ENCODE data around the gene SUGP2.

SUGP2 gene

GRCh38 chr19:19050104-19050503 is 16.8 kb upstream of the SUGP2 start:
- no peak overlapping the region for H3K27ac ChIP-seq (ENCODE audit: low read depth, low read length)

GRCh38 chr19:19049406-19049805 is 16.1 kb upstream of the SUGP2 start:
- Histone ChIP-seq H3K27ac (ENCODE audit: low read depth, low read length) (no peak overlapping the region), H2AFZ (ENCODE audit: low read length, unreplicated experiment) (no peak overlapping the region), H3K79me2 (ENCODE audit: control insufficient read depth, insufficient read depth, low read length, unreplicated experiment) (no peaks in the 10 kb centered on the region), H3K36me3 (ENCODE audit: insufficient read depth, low read length) (no peaks in the 10 kb centered on the region), H3K4me3 (ENCODE audit: low read depth, low read length) (no peak overlapping the region), H3K4me1 (ENCODE audit: control insufficient read depth, insufficient read depth, low read length, unreplicated experiment) (no peaks in the 10 kb centered on the region), H3K27me3 (ENCODE audit: insufficient read depth, low read length) (no peaks in the 10 kb centered on the region)

More at GRCh38 chr19:19050104-19050503, 16.8 kb upstream of the SUGP2 start:
- Histone ChIP-seq H3K4me3 (ENCODE audit: low read depth, low read length) (no peak overlapping the region), H3K36me3 (ENCODE audit: insufficient read depth, low read length) (no peaks in the 10 kb centered on the region), H3K79me2 (ENCODE audit: control insufficient read depth, insufficient read depth, low read length, unreplicated experiment) (no peaks in the 10 kb centered on the region), H3K27me3 (ENCODE audit: insufficient read depth, low read length) (no peaks in the 10 kb centered on the region), H2AFZ (ENCODE audit: low read length, unreplicated experiment) (no peak overlapping the region), H3K4me1 (ENCODE audit: control insufficient read depth, insufficient read depth, low read length, unreplicated experiment) (no peaks in the 10 kb centered on the region)

- H3K36me3 ChIP-seq (ENCODE audit: insufficient read depth, low read length) = no peaks in the 10 kb centered on the region
- no peak overlapping the region for H3K27ac ChIP-seq (ENCODE audit: low read depth, low read length)
- no peak overlapping the region for H2AFZ ChIP-seq (ENCODE audit: low read length, unreplicated experiment)
- H3K4me1 ChIP-seq (ENCODE audit: control insufficient read depth, insufficient read depth, low read length, unreplicated experiment) = no peaks in the 10 kb centered on the region
- H3K27me3 ChIP-seq (ENCODE audit: insufficient read depth, low read length) = no peaks in the 10 kb centered on the region
- H3K79me2 ChIP-seq (ENCODE audit: control insufficient read depth, insufficient read depth, low read length, unreplicated experiment) = peaks cover 9% of the 10 kb centered on the region
- H3K4me3 ChIP-seq (ENCODE audit: low read depth, low read length) = no peak overlapping the region
Observed at GRCh38 chr19:19043881-19044280, 10.6 kb upstream of the SUGP2 start.

- Histone ChIP-seq H3K4me1 (ENCODE audit: control insufficient read depth, insufficient read depth, low read length, unreplicated experiment) (no peaks in the 10 kb centered on the region), H2AFZ (ENCODE audit: low read length, unreplicated experiment) (no peak overlapping the region), H3K79me2 (ENCODE audit: control insufficient read depth, insufficient read depth, low read length, unreplicated experiment) (peaks cover 9% of the 10 kb centered on the region), H3K36me3 (ENCODE audit: insufficient read depth, low read length) (no peaks in the 10 kb centered on the region), H3K27ac (ENCODE audit: low read depth, low read length) (no peak overlapping the region), H3K27me3 (ENCODE audit: insufficient read depth, low read length) (no peaks in the 10 kb centered on the region), H3K4me3 (ENCODE audit: low read depth, low read length) (no peak overlapping the region)
Observed at GRCh38 chr19:19043481-19043880, 10.2 kb upstream of the SUGP2 start.

- Histone ChIP-seq H3K4me1 (ENCODE audit: control insufficient read depth, insufficient read depth, low read length, unreplicated experiment) (no peaks in the 10 kb centered on the region), H3K36me3 (ENCODE audit: insufficient read depth, low read length) (no peaks in the 10 kb centered on the region)
Observed at GRCh38 chr19:19042732-19043280, 9.5 kb upstream of the SUGP2 start.

GRCh38 chr19:19040417-19040816 is 7.1 kb upstream of the SUGP2 start:
- Histone ChIP-seq H3K79me2 (ENCODE audit: control insufficient read depth, insufficient read depth, low read length, unreplicated experiment) (peaks cover 14% of the 10 kb centered on the region), H3K4me3 (ENCODE audit: low read depth, low read length) (no peak overlapping the region), H3K36me3 (ENCODE audit: insufficient read depth, low read length) (no peaks in the 10 kb centered on the region), H3K4me1 (ENCODE audit: control insufficient read depth, insufficient read depth, low read length, unreplicated experiment) (no peaks in the 10 kb centered on the region), H2AFZ (ENCODE audit: low read length, unreplicated experiment) (no peak overlapping the region), H3K27ac (ENCODE audit: low read depth, low read length) (no peak overlapping the region), H3K27me3 (ENCODE audit: insufficient read depth, low read length) (no peaks in the 10 kb centered on the region)

More at GRCh38 chr19:19042732-19043280, 9.5 kb upstream of the SUGP2 start:
- no peak overlapping the region for H3K27ac ChIP-seq (ENCODE audit: low read depth, low read length)
- H2AFZ ChIP-seq (ENCODE audit: low read length, unreplicated experiment) = no peak overlapping the region
- H3K79me2 ChIP-seq (ENCODE audit: control insufficient read depth, insufficient read depth, low read length, unreplicated experiment) = peaks cover 9% of the 10 kb centered on the region
- H3K4me3 ChIP-seq (ENCODE audit: low read depth, low read length) = no peak overlapping the region
- no peaks in the 10 kb centered on the region for H3K27me3 ChIP-seq (ENCODE audit: insufficient read depth, low read length)

GRCh38 chr19:19039901-19040300 is 6.6 kb upstream of the SUGP2 start:
- H3K27ac ChIP-seq (ENCODE audit: low read depth, low read length) = no peak overlapping the region
- H3K36me3 ChIP-seq (ENCODE audit: insufficient read depth, low read length) = no peaks in the 10 kb centered on the region
- H3K4me3 ChIP-seq (ENCODE audit: low read depth, low read length) = no peak overlapping the region
- H2AFZ ChIP-seq (ENCODE audit: low read length, unreplicated experiment) = no peak overlapping the region
- peaks cover 18% of the 10 kb centered on the region for H3K79me2 ChIP-seq (ENCODE audit: control insufficient read depth, insufficient read depth, low read length, unreplicated experiment)
- no peaks in the 10 kb centered on the region for H3K27me3 ChIP-seq (ENCODE audit: insufficient read depth, low read length)
- no peaks in the 10 kb centered on the region for H3K4me1 ChIP-seq (ENCODE audit: control insufficient read depth, insufficient read depth, low read length, unreplicated experiment)

- Histone ChIP-seq H3K79me2 (ENCODE audit: control insufficient read depth, insufficient read depth, low read length, unreplicated experiment) (peaks cover 40% of the 10 kb centered on the region), H2AFZ (ENCODE audit: low read length, unreplicated experiment) (peak overlapping the region; percentile 78), H3K27ac (ENCODE audit: low read depth, low read length) (peak overlapping the region; percentile 85), H3K4me1 (ENCODE audit: control insufficient read depth, insufficient read depth, low read length, unreplicated experiment) (no peaks in the 10 kb centered on the region), H3K4me3 (ENCODE audit: low read depth, low read length) (peak overlapping the region; percentile 99), H3K27me3 (ENCODE audit: insufficient read depth, low read length) (no peaks in the 10 kb centered on the region), H3K36me3 (ENCODE audit: insufficient read depth, low read length) (0 out of 2 replicates have a peak, but pooled peaks cover 4% of the 10 kb centered on the region)
Observed at GRCh38 chr19:19034204-19034624, 897 bp upstream of the SUGP2 start.

- Histone ChIP-seq H3K79me2 (ENCODE audit: control insufficient read depth, insufficient read depth, low read length, unreplicated experiment) (peaks cover 45% of the 10 kb centered on the region), H2AFZ (ENCODE audit: low read length, unreplicated experiment) (peak overlapping the region; percentile 25), H3K4me3 (ENCODE audit: low read depth, low read length) (peak overlapping the region; percentile 99), H3K27me3 (ENCODE audit: insufficient read depth, low read length) (no peaks in the 10 kb centered on the region), H3K36me3 (ENCODE audit: insufficient read depth, low read length) (0 out of 2 replicates have a peak, but pooled peaks cover 4% of the 10 kb centered on the region), H3K27ac (ENCODE audit: low read depth, low read length) (peak overlapping the region; percentile 85), H3K4me1 (ENCODE audit: control insufficient read depth, insufficient read depth, low read length, unreplicated experiment) (no peaks in the 10 kb centered on the region)
Observed at GRCh38 chr19:19033176-19033425, 216 bp downstream of the SUGP2 start.

- Histone ChIP-seq H3K4me1 (ENCODE audit: control insufficient read depth, insufficient read depth, low read length, unreplicated experiment) (no peaks in the 10 kb centered on the region), H3K79me2 (ENCODE audit: control insufficient read depth, insufficient read depth, low read length, unreplicated experiment) (peaks cover 45% of the 10 kb centered on the region), H3K27me3 (ENCODE audit: insufficient read depth, low read length) (no peaks in the 10 kb centered on the region), H2AFZ (ENCODE audit: low read length, unreplicated experiment) (peak overlapping the region; percentile 25), H3K4me3 (ENCODE audit: low read depth, low read length) (peak overlapping the region; percentile 99), H3K27ac (ENCODE audit: low read depth, low read length) (peak overlapping the region; percentile 85), H3K36me3 (ENCODE audit: insufficient read depth, low read length) (0 out of 2 replicates have a peak, but pooled peaks cover 4% of the 10 kb centered on the region)
Observed at GRCh38 chr19:19032420-19033175, 719 bp downstream of the SUGP2 start.

- peaks cover 51% of the 10 kb centered on the region for H3K79me2 ChIP-seq (ENCODE audit: control insufficient read depth, insufficient read depth, low read length, unreplicated experiment)
- peak overlapping the region; percentile 99 for H3K4me3 ChIP-seq (ENCODE audit: low read depth, low read length)
- H3K36me3 ChIP-seq (ENCODE audit: insufficient read depth, low read length) = 0 out of 2 replicates have a peak, but pooled peaks cover 4% of the 10 kb centered on the region
- no peak overlapping the region for H3K27ac ChIP-seq (ENCODE audit: low read depth, low read length)
- no peaks in the 10 kb centered on the region for H3K27me3 ChIP-seq (ENCODE audit: insufficient read depth, low read length)
- H2AFZ ChIP-seq (ENCODE audit: low read length, unreplicated experiment) = no peak overlapping the region
- no peaks in the 10 kb centered on the region for H3K4me1 ChIP-seq (ENCODE audit: control insufficient read depth, insufficient read depth, low read length, unreplicated experiment)
Observed at GRCh38 chr19:19031891-19032290, 1.4 kb downstream of the SUGP2 start.
